ENCODE data around the gene RAD21L1.

Gene RAD21L1

DNA sequence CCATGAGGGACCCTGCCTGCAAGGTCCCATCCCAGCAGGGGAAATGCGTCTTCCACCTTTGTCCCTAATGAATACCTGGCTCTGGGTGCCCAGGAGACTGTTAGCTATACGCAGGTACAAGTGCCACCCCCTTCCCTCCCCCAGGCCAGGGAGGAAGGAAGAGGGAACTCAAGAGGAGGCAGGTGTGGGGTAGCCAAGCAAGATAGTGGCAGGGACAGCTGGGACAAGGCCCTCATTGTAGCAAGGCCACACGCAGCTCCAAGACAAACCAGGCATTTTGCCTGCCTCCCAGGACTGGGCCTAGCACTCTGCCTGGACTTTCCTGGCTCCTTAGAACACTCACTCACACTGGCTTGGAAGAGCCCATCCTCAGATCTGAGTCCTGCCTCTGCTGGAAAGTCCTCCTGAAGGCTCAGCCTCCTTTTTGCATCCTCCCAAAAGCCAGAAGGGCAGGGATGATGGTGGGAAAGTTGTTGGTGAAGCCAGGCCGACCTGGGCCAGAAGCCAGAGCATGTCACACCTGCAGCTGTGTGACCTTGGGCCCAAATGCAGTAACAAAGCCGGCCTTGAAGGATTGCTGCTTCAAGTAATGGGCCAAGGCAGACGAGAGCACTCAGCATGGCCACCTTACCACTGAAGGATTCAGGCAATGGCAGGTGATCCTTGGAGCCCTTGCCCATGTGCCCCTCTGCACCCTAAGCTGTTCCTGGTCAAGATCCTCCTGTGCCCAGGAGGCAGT, 68.0 kb downstream of the RAD21L1 start:
- no peak for DNase-seq (ENCODE audit: low read depth in 1 of 2, low spot score in 1 of 2)

DNA sequence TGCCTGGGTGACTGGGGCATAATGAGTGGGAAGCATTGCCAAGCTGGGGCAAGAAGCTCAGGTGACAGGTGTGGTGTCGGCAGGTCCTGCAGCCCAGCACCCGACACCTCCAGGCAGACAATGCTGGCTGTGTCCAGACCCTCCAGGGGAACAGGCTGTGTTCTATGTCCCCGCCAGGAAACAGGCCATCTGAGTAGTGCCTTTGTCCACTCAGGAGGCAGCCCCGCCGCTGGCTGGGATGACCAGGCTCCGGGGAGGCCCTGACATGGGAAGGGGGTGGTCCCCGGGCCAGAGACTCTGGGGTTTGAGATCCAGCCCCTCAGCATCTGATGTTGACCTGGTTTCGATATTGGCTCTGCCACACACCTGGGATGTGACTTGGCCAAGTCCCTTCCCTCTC, 68.7 kb downstream of the RAD21L1 start:
- DNase-seq (ENCODE audit: low read depth in 1 of 2, low spot score in 1 of 2), result no peak

DNA sequence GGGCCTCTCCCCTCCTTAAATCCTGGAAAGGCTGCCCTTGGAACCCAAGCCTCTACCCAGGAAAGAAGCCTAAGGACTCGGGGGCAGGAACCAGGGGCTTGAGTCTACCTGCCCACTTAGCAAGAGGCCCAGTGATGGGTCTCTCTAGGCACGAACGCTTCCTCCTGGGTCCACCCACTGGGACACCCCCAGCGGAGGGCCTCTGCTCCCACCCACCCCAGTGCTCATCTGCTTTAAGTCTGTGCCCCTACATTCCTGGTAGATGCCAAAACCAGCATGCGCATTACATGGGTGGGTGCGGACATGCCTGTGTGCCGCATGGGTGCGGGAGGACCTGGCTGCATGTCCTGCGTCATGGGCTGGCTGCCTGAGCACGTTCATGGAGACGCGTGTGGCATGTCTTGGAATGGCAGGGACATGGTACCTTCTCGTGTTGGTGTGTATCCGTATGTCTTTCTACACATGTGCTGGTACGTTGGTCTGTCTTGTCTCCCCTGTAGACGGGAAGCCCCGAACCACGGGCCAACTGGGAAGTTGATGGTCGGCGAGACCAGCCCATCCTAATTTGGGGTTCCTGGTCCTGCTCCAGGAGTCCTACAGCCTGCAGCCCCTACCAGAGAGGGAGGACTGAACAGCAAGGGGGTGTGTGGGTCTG, 69.6 kb downstream of the RAD21L1 start:
- no peak for DNase-seq (ENCODE audit: low read depth in 1 of 2, low spot score in 1 of 2)

DNA sequence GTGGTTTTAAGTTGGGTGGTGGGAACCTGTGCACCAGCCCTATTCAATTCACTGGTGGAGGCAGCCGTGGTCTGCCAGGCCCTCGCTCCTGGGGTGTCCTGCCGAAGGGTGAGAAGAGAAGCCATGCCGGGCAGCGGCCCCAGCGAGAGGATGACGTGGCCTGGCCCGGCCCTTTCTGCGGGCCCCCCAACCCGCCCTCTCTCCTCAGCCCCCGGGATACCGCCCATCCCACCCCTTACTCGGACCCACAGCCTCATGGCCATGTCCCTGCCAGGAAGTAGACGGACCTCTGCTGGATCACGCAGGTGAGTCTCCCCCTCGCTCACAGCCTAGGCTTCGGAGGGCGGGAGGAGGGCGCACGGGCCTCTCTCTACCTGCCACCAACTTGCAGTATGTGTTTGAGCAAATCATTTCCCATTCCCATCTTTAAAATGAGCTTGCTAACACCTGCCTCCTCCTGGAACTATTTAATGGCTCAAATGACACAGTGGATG, 70.3 kb downstream of the RAD21L1 start:
- DNase-seq (ENCODE audit: low read depth in 1 of 2, low spot score in 1 of 2), result no peak

DNA sequence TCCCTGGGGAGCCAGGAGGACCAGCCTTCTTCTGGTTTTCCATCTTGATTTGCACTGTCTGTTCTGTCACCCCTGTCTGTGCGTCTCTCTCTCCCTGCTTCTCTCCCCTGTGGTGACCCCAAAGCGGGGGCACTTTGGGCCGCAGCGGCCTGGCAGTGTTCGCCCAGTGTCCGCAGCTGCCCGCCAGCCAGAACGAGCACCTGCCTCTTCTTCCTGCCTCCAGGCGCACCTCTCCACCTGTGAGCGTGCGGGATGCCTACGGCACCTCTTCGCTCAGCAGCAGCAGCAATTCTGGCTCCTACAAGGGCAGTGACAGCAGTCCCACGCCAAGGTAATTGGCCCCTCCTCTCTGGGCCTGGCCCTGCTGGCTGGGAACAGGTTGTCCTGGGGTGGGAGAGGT, 71.1 kb downstream of the RAD21L1 start:
- no peak for DNase-seq (ENCODE audit: low read depth in 1 of 2, low spot score in 1 of 2)

DNA sequence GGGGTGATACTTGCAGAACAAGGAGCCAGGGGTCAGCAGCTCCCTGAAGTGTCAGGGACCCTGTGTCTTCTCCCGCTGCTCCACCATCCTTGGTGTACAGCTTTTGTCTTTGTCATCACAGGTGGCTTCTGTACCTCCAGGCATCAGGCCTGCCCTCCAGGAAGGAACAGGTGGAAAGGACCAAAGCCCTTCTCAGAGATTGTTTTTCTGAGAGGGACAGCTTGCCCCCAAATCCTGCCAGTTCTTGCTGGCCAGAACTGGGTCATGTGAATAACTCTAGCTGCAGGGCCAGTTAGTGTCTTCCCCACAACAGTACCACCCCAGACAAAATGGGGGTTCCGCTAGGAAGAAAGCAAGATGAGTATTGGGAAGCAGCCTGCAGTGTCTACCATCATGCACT, 71.6 kb downstream of the RAD21L1 start:
- DNase-seq (ENCODE audit: low read depth in 1 of 2, low spot score in 1 of 2), result no peak

DNA sequence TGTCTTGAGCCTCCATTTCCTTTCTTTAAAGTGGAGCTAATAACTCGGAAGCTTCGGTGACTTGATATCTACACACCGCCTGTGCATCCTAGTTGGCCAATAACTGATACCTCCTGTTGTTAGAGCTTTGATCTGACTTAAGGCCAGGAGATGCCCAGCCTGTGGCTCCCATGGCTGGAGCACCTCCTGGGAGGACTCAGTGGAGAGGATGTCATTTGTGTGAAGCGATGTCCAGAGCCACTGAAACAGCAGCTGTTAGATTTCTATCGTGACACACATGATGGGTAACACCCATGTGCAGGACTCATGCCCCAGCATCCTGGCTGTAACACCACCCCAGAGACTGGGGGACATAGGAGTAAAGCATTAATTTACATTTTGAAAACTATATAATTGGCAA, 72.3 kb downstream of the RAD21L1 start:
- no peak for DNase-seq (ENCODE audit: low read depth in 1 of 2, low spot score in 1 of 2)

DNA sequence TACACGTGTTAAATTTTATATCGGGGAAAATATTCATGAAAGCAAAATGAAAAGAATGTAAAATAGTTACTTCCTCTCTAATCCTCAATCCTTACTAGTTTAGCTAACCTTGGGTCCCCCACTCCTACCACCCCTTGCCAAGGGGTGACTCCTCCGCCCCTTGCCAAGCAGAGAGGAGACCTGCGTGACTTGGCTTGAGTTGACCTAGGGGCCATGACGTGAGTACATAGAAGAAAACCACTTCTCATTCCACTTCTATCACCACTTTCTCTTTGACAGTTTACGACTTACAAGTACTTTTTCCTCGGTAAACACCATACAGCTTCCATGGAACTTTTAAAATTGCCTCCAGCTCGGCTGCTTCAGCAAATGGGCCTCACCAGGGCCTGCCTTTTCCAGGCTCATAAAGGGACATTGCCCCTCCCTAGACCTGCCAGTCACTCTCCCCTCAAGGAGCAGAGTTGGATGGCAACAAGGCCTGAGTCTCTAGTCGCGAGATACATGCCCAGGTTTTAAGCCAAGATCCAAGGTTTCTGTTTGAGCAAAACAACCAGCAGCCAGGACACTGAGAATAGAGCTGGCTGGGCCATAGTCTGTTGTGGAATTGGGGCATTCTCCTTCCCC, 73.2 kb downstream of the RAD21L1 start:
- no peak for DNase-seq (ENCODE audit: low read depth in 1 of 2, low spot score in 1 of 2)

DNA sequence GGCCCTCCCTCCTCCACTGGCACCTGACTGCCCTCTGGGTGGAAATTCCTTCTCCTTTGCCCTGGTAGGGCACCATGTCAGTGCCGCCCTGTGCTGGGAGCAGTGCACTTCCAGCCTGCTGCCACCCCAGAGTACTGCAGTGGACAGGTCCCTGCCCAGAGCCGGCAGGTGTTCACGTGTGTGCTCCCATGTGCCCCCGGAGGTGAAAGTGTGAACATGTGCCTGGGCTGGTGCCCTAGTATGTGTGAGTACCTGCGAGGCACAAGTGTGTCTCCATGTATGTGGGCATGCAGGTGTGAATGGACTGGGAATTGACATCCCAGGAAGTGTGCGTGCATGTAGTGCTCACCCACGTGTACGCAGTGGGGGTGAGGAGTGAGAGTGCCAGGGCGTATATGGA, 73.7 kb downstream of the RAD21L1 start:
- no peak for DNase-seq (ENCODE audit: low read depth in 1 of 2, low spot score in 1 of 2)

DNA sequence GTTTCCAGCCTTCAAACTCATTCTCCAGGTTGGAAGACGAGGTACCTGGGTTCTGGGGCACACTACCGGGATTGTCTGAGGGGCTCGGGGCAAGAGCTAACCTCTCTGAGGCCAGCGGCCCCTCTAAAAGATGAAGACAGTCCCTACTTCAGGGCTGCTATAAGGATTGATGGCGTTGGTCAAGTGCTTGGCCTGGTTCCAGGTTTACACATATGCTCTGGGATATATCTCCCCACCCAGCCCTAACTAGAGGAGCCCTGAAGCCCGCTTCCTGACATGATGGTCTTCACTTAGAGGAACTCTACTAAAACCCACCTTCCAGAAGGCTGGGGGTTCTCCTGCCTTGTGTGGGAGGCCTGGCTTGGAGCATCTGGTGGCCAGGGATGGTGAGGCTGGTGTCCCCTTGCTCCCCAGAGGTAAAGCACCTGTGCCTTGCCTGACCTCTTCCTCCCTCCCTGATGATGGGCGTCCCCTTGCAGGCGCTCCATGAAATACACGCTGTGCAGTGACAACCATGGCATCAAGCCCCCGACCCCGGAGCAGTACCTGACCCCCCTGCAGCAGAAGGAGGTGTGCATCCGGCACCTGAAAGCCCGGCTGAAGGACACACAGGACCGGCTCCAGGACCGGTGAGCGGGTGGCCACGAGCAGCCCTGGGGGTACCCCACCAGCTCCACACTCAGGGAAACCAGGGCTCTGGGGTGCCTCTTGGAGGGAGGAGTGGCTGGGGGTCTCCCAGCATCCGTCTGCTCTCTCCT, 74.4 kb downstream of the RAD21L1 start:
- no peak for DNase-seq (ENCODE audit: low read depth in 1 of 2, low spot score in 1 of 2)

DNA sequence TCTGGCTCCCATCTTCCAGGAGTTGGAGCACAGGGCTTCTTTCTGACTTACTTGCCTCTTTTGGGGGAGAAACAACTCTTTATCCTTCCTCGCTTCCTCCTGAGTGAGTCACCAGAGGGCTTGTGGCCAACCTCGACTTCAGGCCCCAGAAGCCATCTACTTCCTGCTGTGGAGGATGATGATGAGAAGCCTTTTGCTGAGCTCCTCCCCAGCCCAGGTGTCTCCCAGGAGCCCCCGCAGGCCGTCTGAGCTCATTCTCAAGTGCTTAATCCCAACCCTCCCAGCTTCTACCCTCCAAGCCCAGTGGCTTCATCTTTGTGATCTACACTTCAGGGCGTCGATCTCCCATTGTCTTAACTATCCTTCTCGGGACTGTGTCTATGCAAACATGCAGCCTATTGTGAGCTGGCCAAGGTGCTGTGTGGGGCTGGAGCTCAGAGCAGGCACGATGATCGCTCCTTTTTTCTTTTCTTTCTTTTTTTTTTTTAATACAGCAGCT, 75.2 kb downstream of the RAD21L1 start:
- DNase-seq (ENCODE audit: low read depth in 1 of 2, low spot score in 1 of 2), result peak in 1 of 2 donors; percentile 45

DNA sequence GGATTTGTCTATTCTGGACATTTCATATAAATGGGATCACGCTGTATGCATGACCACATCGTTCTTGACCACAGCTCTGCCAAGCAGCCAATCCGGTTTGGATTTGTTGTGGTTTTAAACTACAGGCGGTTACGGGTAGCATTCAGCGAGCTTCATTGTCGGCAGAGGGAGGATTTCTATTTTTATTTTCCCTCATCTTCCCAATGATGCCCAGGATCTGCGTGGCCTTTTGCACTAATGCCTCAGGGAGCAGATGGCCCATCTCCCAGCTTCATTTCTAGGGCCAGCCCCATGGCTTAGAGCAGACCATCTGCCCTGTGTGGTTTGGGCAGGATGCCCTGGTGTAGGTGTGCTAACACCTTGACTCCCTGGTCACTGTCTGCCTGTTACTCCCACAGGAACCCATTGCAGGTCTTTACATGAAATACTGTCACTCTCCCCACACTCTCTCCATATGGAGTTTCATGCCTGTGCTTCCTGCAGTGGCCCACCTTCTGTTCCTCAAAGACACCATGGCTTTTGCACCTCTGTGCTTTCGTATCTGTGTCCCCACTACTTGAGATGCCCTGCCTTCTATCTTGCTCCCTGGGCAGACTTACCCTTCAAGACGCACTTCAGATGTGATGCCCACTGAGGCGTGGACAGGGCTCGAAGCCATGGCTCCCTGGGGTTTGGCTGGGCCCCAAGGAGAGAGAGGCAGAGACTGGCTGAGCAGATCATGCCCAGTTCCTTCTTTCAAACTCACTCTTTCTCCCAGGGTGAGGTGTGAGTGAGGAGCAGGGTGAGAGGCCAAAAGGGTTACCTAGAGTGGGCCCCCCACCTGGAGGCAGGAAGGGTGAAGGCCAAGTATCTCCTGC, 77.1 kb downstream of the RAD21L1 start:
- DNase-seq (ENCODE audit: low read depth in 1 of 2, low spot score in 1 of 2), result no peak

DNA sequence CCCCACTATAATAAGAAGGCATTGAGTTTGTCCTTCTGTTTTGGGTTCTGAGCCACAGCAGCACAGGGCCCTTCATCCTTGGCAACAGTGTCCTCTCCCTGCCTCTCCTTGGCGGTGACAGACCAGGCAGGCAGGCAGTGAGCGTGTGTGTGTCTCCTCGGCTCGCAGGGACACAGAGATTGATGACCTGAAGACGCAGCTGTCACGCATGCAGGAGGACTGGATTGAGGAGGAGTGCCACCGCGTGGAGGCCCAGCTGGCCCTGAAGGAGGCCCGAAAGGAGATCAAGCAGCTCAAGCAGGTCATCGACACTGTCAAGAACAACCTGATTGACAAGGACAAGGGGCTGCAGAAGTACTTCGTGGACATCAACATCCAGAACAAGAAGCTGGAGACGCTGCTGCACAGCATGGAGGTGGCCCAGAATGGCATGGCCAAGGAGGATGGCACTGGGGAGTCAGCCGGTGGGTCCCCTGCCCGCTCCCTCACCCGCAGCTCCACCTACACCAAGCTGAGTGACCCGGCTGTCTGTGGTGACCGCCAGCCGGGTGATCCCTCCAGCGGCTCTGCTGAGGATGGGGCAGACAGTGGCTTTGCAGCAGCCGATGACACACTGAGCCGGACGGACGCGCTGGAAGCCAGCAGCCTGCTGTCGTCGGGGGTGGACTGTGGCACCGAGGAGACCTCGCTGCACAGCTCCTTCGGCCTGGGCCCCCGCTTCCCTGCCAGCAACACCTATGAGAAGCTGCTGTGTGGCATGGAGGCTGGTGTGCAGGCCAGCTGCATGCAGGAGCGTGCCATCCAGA, 79.1 kb downstream of the RAD21L1 start:
- no peak for DNase-seq (ENCODE audit: low read depth in 1 of 2, low spot score in 1 of 2)
